GM18868 (cell line): ENCODE results near the gene SH2D4B.

Source experiments
- ATAC-seq: cut with Tn5 transposase; IDR thresholded peaks from one replicate; pipeline ENCODE4 v1.9.1; 2021; ENCODE audit warnings: mild to moderate bottlenecking, moderate library complexity; ENCODE audit not compliant: unreplicated experiment

Gene SH2D4B

DNA sequence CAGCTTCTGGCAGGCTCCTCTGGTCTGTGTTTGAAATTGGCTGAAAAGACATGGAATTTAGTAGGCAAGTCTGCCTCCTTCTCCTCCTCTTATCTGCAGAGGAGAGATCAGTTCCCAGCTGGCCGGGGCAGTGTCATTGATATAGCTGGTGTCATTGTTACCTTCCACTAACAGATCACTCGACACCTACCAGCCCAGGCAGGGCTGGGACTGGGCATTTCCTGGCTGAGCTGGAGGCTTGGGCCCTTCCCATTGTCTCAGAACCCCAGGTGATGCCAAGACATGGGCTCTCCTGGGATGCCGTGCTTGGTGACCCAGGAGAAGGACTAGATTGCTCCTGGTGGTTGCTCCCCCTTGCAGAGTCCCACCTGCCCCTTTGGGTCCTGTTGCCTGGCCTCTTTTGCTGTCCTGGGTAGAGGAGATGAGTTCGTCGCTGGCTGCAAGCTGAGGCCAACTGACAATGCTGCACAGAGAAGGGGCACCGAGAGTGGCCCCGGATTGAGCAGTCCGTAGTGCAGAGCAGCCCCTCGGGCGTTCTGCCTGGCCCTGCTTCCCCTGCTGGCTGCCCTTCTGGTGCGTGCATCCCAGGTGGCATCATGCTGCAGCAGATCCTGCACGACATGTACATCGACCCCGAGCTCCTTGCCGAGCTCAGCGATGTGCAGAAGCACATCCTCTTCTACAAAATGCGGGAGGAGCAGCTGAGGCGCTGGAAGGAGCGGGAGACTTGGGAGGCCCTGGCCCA is at the start of gene SH2D4B:
Gene SH2D4B, plus strand, starts transcription at position 167 of the 745 bp plus-strand sequence. Its CDS starts 430 bp downstream, at position 597.
- no peak for ATAC-seq

DNA sequence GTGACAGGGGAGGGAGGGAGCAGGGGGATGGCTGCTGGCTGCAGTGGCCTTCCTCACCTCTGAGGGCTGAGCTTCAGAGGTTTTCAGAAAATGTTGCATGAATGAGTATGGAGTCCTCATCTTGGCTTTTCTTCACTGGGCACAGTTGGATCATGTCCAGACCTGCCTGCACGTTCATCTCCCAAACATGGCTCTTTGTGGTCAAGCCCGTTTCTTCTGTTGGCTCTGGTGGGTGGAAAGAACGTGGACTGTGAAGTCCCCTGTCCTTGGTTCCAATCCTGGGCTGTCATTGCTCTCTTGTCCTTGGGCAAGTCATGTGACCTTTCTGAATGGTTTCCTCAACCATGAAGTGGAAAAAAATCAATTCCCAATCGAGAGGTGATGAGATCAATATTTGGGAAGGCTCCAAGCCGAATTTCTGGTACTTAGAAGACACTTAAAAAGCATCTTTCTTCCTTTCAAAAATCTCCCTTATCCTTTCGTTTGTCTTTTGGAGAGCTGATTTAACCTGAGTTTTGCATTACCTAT is 49.1 kb upstream of the SH2D4B start:
- ATAC-seq = no peak

DNA sequence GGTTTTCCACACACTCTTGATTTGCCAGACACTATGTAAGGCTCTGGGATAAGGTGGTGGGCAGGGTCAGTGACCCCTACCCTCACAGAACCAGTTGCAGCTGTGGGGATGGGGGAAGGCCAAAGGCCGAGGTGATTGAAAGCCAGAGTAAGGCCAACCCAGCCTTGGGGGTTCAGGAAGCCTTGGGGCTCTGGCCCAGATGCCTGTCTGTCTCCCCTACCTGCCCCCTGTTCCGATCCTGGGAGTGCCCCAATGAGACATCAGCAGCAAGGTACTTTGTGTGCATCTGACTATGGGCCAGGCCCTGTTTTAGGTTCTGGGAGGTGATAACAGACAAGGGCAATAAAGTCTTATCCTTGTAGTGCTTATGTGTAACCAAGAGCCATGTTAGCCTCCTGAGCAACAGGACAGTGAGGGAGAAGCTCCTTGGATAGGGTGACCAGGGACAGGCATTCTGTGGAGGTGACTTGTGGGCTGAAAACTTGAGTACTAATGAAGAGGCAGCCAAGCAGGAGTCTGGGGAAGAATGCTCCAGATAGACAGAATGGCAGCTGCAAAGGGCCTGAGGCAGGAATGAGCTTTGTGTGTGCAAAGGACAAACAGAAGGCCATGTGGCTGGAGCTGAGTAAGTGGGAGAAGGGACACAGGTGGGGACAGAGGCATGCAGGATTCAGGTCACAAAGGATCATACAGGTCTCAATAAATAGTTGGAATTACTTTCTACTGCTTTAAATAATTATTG is 48.2 kb upstream of the SH2D4B start:
- no peak for ATAC-seq

- ATAC-seq = no peak
These were observed 46.2 kb upstream of the SH2D4B start for GRCh38 chr10:80491251-80492102.

- peak; percentile 12 for ATAC-seq
These were observed 44.7 kb upstream of the SH2D4B start for GRCh38 chr10:80492848-80493521.

GRCh38 chr10:80493522-80494051 is 44.1 kb upstream of the SH2D4B start:
- peak; percentile 69 for ATAC-seq

GRCh38 chr10:80496555-80497172 is 41.0 kb upstream of the SH2D4B start:
- no peak for ATAC-seq

DNA sequence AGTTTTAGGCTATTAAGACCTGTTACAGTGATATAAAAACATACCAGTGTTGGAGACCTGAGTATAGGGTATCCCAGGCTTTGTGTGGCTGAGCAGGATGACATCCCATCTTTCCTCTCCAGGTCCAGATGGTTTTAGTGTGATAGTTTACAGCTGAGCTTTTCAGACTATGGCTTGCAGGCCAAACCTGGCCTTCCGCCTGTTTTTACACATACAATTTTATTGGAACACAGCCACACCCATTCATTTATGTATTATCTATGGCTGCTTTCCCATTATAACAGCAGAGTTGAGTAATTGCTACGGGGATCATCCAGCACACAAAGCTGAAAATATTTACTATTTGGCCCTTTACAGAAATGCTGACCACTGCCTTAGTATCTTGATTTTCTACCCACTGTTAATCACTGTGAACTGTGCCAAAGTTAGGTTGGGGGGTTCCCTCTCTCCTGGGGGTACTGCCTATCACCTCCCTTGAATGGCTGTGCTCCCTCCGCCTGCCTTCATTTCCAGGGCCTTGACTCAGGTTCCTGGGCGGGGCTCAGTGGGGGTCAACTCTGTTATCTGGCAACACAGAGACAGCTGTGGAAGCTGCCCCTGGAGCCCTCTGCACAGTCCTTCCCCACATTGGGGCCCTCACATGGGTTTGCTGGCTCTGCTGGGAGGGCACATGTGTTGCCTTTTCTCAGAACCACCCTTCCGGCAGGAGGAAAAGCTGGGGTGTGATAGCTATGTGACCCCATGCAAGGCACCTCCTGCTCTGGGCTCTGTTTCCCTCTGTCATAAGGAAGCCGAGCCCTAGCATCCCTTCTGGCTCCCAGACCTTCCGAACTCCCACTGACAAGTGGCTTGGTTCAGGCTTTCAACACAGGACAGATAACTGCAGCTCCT is 40.3 kb upstream of the SH2D4B start:
- no peak for ATAC-seq

- no peak for ATAC-seq
These were observed 39.4 kb upstream of the SH2D4B start for GRCh38 chr10:80498078-80498832.

DNA sequence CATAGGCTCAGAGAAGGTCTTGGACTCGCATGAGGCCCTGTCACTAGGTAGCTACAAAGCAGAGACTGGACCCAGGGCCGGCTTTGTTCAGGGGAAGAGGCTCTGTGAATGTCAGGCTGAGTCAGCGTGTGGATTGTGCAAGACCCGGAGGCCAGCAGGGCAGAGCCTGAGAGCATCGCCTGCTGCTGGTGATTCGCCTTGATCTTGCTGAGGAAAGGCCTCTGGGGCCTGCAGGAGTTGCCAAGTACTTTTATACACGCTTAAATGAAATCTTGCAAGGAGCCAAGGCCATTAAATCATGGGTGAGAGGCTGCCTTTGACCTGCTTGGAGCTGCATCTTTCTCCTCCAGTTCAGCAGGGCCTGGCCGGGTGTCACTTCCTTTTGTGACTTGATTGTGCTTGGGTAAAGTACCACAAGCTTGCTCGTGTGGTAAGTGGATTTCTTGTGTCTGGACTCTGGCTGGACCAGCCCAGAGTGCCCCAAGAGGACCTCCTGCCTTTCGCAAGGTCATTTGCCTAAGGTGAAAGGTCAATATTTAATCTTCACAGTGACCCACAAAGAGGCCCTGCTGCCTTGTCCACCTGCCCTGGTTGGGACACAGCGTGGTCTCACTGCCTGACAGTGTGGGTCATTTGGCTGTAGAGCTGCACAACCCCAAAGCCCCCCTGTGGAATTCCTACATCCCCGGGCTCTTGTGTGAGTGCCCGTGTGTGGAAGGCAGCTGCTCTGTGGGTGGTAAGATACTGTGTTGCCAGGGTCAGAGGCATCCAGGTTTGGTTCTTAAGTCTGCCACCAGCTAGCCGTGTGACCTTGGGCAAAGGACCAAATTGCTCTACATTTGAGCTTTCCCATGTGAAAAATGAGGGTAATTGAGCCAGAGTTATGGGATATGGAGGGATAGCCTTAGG is 38.6 kb upstream of the SH2D4B start:
- peak; percentile 22 for ATAC-seq

GRCh38 chr10:80500572-80501380 is 36.9 kb upstream of the SH2D4B start:
- ATAC-seq = peak; percentile 79

GRCh38 chr10:80501381-80501912 is 36.3 kb upstream of the SH2D4B start:
- no peak for ATAC-seq

GRCh38 chr10:80501913-80502521 is 35.7 kb upstream of the SH2D4B start:
- no peak for ATAC-seq

DNA sequence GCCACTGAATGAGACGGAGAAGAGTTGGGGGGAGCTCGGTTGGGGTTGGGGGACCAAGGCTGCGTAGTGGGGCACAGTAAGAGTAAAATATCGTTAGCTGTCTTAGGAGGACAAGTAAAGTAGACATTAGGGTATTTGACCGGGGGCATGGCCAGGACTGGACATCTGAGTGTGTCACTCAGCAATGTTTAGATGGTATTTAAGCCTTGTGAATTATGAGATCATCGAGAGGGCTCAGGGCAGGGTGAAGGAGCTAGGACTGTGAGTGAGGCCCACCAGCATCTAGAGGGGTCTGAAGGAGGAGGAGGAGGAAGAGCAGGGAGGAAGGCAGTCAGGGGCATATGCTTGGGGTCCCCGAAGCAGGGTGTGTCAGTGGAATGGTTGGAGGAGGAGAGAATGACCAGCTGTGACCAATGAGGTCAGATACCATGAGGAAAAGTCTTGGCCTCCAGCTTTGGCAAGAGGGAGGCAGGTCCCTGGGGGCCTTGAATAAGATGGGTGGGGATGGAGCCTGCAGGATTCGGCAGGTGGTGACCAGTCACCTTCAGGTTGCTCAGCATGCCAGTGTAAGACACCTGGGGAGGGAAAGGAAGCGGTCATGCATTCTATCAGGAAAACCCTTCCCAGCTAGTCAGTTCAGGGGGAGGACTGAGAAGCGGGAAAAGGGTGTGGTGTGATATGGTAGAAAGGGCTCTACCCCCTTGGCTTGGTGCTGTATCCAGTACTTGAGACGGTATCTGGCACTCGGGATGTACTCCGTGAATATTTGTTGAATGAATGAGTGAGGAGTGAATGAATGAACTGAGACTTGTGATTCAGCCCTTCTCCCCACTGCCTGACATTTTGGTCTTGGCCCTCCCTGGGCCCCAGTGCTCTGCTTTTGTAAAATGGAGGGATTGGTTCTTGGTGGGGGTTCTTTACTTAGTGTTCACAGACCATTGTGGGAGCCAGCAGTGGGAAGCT is 34.8 kb upstream of the SH2D4B start:
- no peak for ATAC-seq
